PFSK-1 (cell line): Measurements from ENCODE around the gene TOGARAM1.

Source experiments
- FOXP2 ChIP-seq: optimal IDR thresholded peaks from 2 replicates; pipeline ENCODE3; 2011; ENCODE audit warnings: borderline replicate concordance, control low read depth, inconsistent platforms; ENCODE audit not compliant: insufficient read depth; ENCODE audit errors: extremely low read length, extremely low read depth
- POLR2AphosphoS5 ChIP-seq: IDR thresholded peaks from 2 replicates; pipeline ENCODE4 v1.6.1; 2012; ENCODE audit warnings: low read depth, mild to moderate bottlenecking, control low read depth, low read length, moderate library complexity
- SIN3A ChIP-seq: IDR thresholded peaks from 2 replicates; pipeline ENCODE4 v1.6.1; 2012; ENCODE audit warnings: mild to moderate bottlenecking, low read length, moderate library complexity, borderline replicate concordance; ENCODE audit not compliant: insufficient read depth
- TAF1 ChIP-seq: IDR thresholded peaks from 2 replicates; pipeline ENCODE4 v1.6.1; 2012; ENCODE audit warnings: low read length, control low read depth, borderline replicate concordance; ENCODE audit not compliant: insufficient read depth
- TF ChIP-seq, protein P1 (sequence below), 2 experiments: IDR thresholded peaks; 2 replicates each; pipeline versions ENCODE4 v1.6.1 to v1.8.0; 2011 to 2012; ENCODE audit warnings: low read depth in 2 of 2, low read length in 2 of 2, control low read depth in 1 of 2, inconsistent platforms in 1 of 2, mild to moderate bottlenecking in 1 of 2, moderate library complexity in 1 of 2; ENCODE audit not compliant: insufficient read depth in 1 of 2

The TOGARAM1 gene

GRCh38 chr14:44995770-44996294 is 33.8 kb downstream of the TOGARAM1 start:
- no peak for TF ChIP-seq POLR2AphosphoS5
- TF ChIP-seq, protein P1, sequence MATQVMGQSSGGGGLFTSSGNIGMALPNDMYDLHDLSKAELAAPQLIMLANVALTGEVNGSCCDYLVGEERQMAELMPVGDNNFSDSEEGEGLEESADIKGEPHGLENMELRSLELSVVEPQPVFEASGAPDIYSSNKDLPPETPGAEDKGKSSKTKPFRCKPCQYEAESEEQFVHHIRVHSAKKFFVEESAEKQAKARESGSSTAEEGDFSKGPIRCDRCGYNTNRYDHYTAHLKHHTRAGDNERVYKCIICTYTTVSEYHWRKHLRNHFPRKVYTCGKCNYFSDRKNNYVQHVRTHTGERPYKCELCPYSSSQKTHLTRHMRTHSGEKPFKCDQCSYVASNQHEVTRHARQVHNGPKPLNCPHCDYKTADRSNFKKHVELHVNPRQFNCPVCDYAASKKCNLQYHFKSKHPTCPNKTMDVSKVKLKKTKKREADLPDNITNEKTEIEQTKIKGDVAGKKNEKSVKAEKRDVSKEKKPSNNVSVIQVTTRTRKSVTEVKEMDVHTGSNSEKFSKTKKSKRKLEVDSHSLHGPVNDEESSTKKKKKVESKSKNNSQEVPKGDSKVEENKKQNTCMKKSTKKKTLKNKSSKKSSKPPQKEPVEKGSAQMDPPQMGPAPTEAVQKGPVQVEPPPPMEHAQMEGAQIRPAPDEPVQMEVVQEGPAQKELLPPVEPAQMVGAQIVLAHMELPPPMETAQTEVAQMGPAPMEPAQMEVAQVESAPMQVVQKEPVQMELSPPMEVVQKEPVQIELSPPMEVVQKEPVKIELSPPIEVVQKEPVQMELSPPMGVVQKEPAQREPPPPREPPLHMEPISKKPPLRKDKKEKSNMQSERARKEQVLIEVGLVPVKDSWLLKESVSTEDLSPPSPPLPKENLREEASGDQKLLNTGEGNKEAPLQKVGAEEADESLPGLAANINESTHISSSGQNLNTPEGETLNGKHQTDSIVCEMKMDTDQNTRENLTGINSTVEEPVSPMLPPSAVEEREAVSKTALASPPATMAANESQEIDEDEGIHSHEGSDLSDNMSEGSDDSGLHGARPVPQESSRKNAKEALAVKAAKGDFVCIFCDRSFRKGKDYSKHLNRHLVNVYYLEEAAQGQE (IDR thresholded peaks at IDR 0.05; ENCODE audit: insufficient read depth in 1 of 2, low read depth in 2 of 2, low read length in 2 of 2) = no peak
- no peak for TF ChIP-seq FOXP2
- no peak for TF ChIP-seq SIN3A
- TF ChIP-seq TAF1 = no peak

- TF ChIP-seq POLR2AphosphoS5 = no peak
- no peak for TF ChIP-seq SIN3A
- TF ChIP-seq, protein P1 (IDR thresholded peaks at IDR 0.05; ENCODE audit: insufficient read depth in 1 of 2, low read depth in 2 of 2, low read length in 2 of 2) = no peak
- no peak for TF ChIP-seq TAF1
- TF ChIP-seq FOXP2 = no peak
These were observed 41.9 kb downstream of the TOGARAM1 start for GRCh38 chr14:45003924-45004323.

- TF ChIP-seq, protein P1 (IDR thresholded peaks at IDR 0.05; ENCODE audit: insufficient read depth in 1 of 2, low read depth in 2 of 2, low read length in 2 of 2) = no peak
- TF ChIP-seq FOXP2 (no peak), TAF1 (no peak)
These were observed 53.1 kb downstream of the TOGARAM1 start for GRCh38 chr14:45015133-45015532.

GRCh38 chr14:45028107-45028626 is 66.2 kb downstream of the TOGARAM1 start:
- TF ChIP-seq SIN3A = no peak
- TF ChIP-seq POLR2AphosphoS5 = no peak
- TF ChIP-seq TAF1 = no peak
- TF ChIP-seq, protein P1 (IDR thresholded peaks at IDR 0.05; ENCODE audit: insufficient read depth in 1 of 2, low read depth in 2 of 2, low read length in 2 of 2) = no peak
- TF ChIP-seq FOXP2 = no peak

DNA sequence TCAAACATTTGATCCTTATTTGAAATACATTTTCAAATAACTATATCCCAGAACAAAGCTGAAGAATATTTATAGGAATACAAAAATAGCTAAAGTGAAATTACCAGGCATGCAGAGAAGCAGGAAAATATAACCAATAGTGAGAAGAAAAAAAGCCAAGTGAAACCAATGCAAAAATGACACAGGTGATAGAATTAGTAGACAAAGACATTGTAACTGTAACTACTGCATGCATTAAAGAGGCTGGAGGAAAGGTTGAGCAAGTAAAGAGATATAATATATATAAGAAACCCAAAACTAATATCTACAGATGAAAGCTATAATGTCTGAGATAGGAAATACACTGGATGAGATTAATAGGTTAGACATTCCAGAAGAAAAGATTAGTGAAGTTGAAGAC is 72.7 kb downstream of the TOGARAM1 start:
- TF ChIP-seq FOXP2 (no peak), SIN3A (no peak), POLR2AphosphoS5 (no peak), TAF1 (no peak)
- TF ChIP-seq, protein P1 (IDR thresholded peaks at IDR 0.05; ENCODE audit: insufficient read depth in 1 of 2, low read depth in 2 of 2, low read length in 2 of 2) = no peak
